H1 (cell line): ENCODE results near the gene CDK10. TPM values are rescaled to one million over a fixed set of nuclear protein-coding genes. Genes with fewer than 3 reads are reported as not detected.

ENCODE experiments used
- CTBP2 ChIP-seq: IDR thresholded peaks from 2 replicates; pipeline ENCODE4 v1.7.0; 2011; ENCODE audit warnings: borderline replicate concordance, mild to moderate bottlenecking, moderate library complexity, mixed read lengths, low read length; ENCODE audit not compliant: insufficient read depth, insufficient read length
- polyA plus RNA-seq, 7 experiments: library from polyadenylated mRNA; depleted of rRNA in 3 of 7; stranded (reverse) in 5 of 7; unstranded in 2 of 7; fragments of >200 nt in 5 of 7; fragments of 200-250 nt in 2 of 7; gene quantifications; 1 replicate in 5 of 7; 2 replicates in 1 of 7; 4 replicates in 1 of 7; pipeline versions ENCODE4 v1.2.1 to v1.2.3, GENCODE V29; 2011 to 2013; ENCODE audit warnings: missing spikeins in 2 of 7, mixed read lengths in 2 of 7
- total RNA-seq: library from RNA; stranded (reverse); fragmentation: NEBNext Ultra II Directional; extraction: Animal tissue kit (Norgen Biotek cat#: 25700); gene quantifications from 2 replicates; pipeline ENCODE4 v1.2.1, GENCODE V29; 2021

Gene CDK10
- total and polyA plus RNA-seq, 2 of the 8 experiments (the other 6 are each of a cell fraction or from before 2014, with no cell fraction given): 49.5 to 83.9 TPM

- TF ChIP-seq CTBP2: no peak
- TF ChIP-seq, all 59 proteins: peak for 0
These were observed 1.9 kb downstream of the CDK10 start (continued) for GRCh38 chr16:89688395-89688794.
